Liver (tissue), 3 donors: ENCODE results near the gene CEP68.

Source experiments
- CTCF ChIP-seq: fragments of 150-350 bp; IDR thresholded peaks from 2 replicates; pipeline ENCODE4 v1.5.1; 2017; ENCODE audit warnings: improper control_type of control experiment, low read depth, low read length; ENCODE audit not compliant: missing input control
- GABPA ChIP-seq, 2 donors: IDR thresholded peaks in 1 of 2; conservative IDR thresholded peaks in 1 of 2; 2 replicates each; pipeline ENCODE4 v1.6.1; 2016; ENCODE audit warnings: antibody characterized with exemption in 2 of 2, mild to moderate bottlenecking in 1 of 2, moderate library complexity in 1 of 2
- HNF4G ChIP-seq: IDR thresholded peaks from 2 replicates; pipeline ENCODE4 v1.6.1; 2016; ENCODE audit warnings: antibody characterized with exemption
- SP1 ChIP-seq: IDR thresholded peaks from 2 replicates; pipeline ENCODE4 v1.6.1; 2018; ENCODE audit warnings: antibody characterized with exemption, mild to moderate bottlenecking
- donor health status: healthy.
- donor health status: healthy.

- TF ChIP-seq CTCF = no peak
- TF ChIP-seq SP1 = no peak
- no peak for TF ChIP-seq HNF4G
- no peak for TF ChIP-seq GABPA (IDR thresholded peaks at IDR 0.05 in 1 of 2, conservative IDR thresholded peaks at IDR 0.05 in 1 of 2)
Observed at GRCh38 chr2:65075176-65075575, 19.0 kb downstream of the CEP68 start.
